Measurements from ENCODE around the gene DPM2. TPM values are rescaled to one million over a fixed set of nuclear protein-coding genes. Genes with fewer than 3 reads are reported as not detected.

Gene DPM2
- total and polyA plus RNA-seq, 12 donors = 7.2 to 31.1 (median 12.7) TPM

GRCh38 chr9:127899128-127899943 is 38.3 kb downstream of the DPM2 start, which contains the start of gene ST6GALNAC6:
Gene ST6GALNAC6 (minus strand): TSS chr9:127899603. CDS start chr9:127897981, 1,622 bp downstream.
- Histone ChIP-seq H3K4me3 (peak within 1 kb of the TSS; percentile 88 to 100 (median 98)), H3K27me3 (no peaks in the 10 kb centered on the region), H3K36me3 (peaks cover 0 to 25% (median 19%) of the 10 kb centered on the region in 9 donors), H3K4me1 (peaks cover 24 to 59% (median 46%) of the 10 kb centered on the region in 9 donors), H3K27ac (peak within 1 kb of the TSS; percentile 85 to 98 (median 95)), H3K9me3 (peaks cover 0 to 8% (median 0%) of the 10 kb centered on the region in 11 donors)
- WGBS, 2 donors = 0 to 1% methylated on average over 49 to 83 of the region's 89 CpGs
- TF ChIP-seq CTCF (IDR thresholded peaks at IDR 0.05) = peak in 3 of 9 donors; percentile 30 to 35 (median 35)
- peak; percentile 72 to 82 for DNase-seq
- intact Hi-C loops (cut with DNase I) = loop anchor here in 1 of 10 donors (2.0 kb wide), 1 partner anchor 17 kb away; the partner anchor contains the start of gene ST6GALNAC4
- ATAC-seq = peak; percentile 54 to 85 (median 76)

- no peak for TF ChIP-seq CTCF (IDR thresholded peaks at IDR 0.05)
- peak overlapping the region; percentile 85 to 98 (median 95) for H3K27ac ChIP-seq
- no peaks in the 10 kb centered on the region for H3K27me3 ChIP-seq
- intact Hi-C loops (cut with DNase I) = loop anchor here in 1 of 10 donors (2.0 kb wide), 1 partner anchor 18 kb away; the partner anchor contains the start of gene ST6GALNAC4
- H3K4me1 ChIP-seq = peaks cover 17 to 51% (median 38%) of the 10 kb centered on the region in 9 donors
- DNase-seq = peak; percentile 52 to 79
- H3K36me3 ChIP-seq = peaks cover 0 to 32% (median 27%) of the 10 kb centered on the region in 9 donors
- peaks cover 0 to 10% (median 0%) of the 10 kb centered on the region in 11 donors for H3K9me3 ChIP-seq
- 12 to 18% methylated on average over 23 to 32 of the region's 32 CpGs for whole genome bisulfite sequencing, 2 donors
- ATAC-seq = peak; percentile 32 to 71 (median 58)
- peak overlapping the region; percentile 88 to 100 (median 98) for H3K4me3 ChIP-seq
Measured at GRCh38 chr9:127898433-127899127, 39.1 kb downstream of the DPM2 start.

- Histone ChIP-seq H3K4me1 (peaks cover 16 to 41% (median 34%) of the 10 kb centered on the region in 9 donors), H3K27me3 (no peaks in the 10 kb centered on the region), H3K36me3 (peaks cover 0 to 46% (median 40%) of the 10 kb centered on the region in 9 donors), H3K9me3 (peaks cover 0 to 21% (median 7%) of the 10 kb centered on the region in 11 donors), H3K27ac (peak overlapping the region; percentile 71 to 98 (median 95)), H3K4me3 (peak overlapping the region in 9 of 10 donors; percentile 88 to 100 (median 98))
- peak; percentile 85 to 87 for DNase-seq
- WGBS, 2 donors = 10 to 11% methylated on average over 19 of the region's 19 CpGs
- intact Hi-C loops (cut with DNase I) = no loop called here
- peak; percentile 78 to 91 (median 88) for ATAC-seq
- no peak for TF ChIP-seq CTCF (IDR thresholded peaks at IDR 0.05)
Measured at GRCh38 chr9:127897193-127897692, 40.4 kb downstream of the DPM2 start.

Data from heart right ventricle (tissue), 16 donors.